OCI-M2 (cell line): ENCODE measurements around the gene ZNF329.
"Not testable (repeated sequence)": the region's sequence is repeated elsewhere in the genome, so short reads cannot be mapped to it uniquely, and the experiment has no call there.

Source experiments
- DNase-seq: peaks from one replicate; lab custom pipeline; 2025; ENCODE audit not compliant: unreplicated experiment; lab: John Stamatoyannopoulos, UW

The ZNF329 gene

DNA sequence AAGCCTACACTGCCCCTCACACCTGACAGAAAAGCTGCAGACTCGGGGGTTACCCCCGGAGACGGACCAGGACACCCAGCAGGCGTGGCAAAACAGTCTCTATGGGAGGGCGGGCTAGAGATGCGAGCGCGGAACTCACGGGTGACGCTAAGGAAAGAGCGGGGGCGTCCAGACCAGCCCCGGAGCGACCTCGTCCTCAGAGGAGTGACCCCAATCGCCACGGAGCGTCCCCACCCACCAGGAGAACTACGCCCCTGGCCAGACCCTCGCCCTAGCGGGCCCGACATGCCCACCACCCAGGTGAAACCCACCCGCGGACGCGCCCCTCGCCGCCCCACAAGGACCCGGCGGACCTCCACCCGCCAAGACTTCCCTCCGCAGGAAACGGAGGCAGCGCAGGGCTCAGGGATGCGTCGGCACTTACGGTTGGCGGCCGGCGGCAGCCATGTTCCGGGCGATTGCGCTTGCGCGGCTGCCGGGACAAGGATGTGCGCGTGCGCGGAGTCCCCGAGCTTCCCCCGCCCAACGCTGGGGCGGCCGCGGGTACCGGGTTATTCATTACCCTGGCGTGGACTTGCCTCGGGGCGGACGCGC lies at the start of gene ZNF329:
ZNF329 (minus strand) TSS at position 462 of the 594 bp plus-strand sequence. CDS start 21,286 bp downstream, outside the sequence.
- DNase-seq: peak; percentile 91

DNA sequence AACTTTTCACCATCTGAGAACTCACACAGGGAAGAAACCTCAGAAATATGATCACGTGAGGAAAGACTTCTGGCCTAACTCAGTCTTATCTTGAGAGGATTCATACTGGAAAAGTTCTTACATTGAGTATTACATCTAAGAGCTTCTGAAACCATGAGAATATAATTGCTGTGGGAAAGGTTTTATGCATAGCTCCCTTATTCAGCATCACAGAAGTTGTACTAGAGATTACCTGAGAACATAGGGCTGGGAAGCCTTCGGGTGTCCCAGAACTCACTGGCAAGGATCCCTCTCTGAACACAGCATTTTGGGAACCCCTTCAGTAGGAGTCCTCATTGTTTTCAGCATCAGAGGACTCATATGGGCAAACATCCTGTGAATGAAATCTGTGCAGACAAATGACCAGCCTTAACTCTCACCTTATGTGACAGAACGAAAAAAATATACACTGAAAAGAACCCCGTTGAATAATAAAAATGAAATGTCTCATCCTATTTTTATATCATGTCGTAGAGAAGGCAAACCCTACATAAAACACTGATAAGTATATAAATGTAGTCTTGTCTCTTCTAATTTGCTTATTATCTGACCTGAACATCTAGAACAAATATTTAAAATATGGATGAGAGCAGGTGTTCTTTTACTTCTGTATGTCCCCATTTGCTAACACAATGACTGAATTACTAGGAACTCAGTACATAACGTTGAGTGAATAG lies 46.5 kb upstream of the ZNF329 start:
- no peak for DNase-seq

DNA sequence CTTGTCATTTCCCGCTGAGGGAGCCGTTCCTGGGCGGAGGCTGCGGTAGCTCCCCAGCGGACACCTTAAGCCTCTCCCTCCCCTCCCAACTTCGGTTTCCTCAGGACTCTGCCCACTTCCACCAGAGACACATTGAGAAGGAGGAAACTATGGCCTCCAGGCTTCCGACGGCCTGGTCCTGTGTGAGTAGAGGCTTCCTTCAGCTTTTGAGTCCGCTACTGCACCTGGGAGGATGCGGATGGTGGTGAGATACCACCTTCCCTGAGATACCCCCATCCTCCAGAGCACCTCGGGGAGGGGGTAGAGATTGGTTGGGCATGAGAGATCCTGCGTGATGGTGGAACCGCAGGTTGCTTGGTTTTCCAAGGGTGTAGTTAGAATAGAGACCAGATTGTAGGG lies 33.2 kb upstream of the ZNF329 start:
- peak; percentile 24 for DNase-seq

DNA sequence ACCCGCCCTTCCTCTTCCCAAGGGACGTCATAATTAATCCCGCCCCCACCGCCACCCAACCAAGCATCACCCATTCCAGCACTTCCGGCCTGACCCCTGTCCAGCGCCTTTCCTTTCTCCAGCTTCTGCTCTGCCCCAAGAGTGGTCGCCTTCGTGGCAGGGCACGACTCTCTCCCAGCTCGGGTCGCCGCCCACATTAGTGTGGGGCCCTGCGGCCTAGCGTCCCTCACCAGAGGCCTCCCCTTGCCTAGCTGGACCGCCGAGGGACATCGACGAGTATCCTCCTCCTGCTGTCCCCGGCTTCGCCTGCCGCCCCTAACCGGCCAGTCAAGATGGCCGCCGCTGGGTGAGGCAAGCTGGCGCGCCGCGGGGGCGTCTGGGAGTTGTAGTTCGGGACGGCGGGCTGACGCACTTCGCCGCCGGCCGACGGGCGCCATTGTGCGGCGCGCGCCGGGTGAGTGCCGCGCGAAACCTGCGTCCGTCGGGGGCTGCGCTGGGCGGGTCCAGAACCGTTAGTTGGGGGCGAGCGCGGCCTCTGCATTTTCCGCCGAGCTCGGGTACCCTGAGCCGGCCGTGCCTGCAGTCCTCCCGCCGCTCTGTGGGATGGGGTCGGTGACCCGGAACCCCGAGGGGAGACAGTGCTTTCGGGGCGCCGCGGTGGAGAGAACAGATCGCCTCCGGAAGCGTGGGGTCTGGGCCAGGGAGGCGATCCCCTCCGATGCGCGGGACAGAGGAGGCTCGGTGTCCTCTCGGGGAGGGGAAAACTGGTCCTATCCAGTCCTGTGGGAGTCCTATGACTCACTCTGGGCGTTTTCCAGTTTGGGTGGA lies 32.6 kb upstream of the ZNF329 start, which contains the start of gene ZNF274:
ZNF274 (plus strand) TSS at position 73 of the 828 bp plus-strand sequence. CDS start 905 bp downstream, outside the sequence.
- DNase-seq: peak; percentile 72

DNA sequence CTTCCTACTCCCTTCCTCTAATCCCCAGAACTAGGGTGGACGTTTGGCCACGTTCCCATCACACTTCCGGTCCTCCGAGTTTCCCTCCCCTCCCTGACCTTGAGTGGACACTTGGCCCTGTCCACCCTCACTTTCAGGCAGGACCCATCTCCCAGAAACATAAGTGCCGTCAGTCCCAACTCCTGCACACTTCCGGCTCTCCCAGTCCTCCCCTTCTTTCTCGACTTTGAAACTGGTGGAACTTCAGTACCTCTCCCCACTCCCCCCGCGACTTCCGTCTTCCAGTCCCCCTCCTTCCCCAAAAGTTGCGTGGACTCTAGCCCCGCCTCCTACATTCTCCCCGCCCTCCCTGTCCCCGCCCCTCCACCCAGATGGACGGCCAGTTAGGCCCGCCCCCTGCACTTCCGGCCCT lies 32.0 kb upstream of the ZNF329 start:
- DNase-seq: peak; percentile 75

DNA sequence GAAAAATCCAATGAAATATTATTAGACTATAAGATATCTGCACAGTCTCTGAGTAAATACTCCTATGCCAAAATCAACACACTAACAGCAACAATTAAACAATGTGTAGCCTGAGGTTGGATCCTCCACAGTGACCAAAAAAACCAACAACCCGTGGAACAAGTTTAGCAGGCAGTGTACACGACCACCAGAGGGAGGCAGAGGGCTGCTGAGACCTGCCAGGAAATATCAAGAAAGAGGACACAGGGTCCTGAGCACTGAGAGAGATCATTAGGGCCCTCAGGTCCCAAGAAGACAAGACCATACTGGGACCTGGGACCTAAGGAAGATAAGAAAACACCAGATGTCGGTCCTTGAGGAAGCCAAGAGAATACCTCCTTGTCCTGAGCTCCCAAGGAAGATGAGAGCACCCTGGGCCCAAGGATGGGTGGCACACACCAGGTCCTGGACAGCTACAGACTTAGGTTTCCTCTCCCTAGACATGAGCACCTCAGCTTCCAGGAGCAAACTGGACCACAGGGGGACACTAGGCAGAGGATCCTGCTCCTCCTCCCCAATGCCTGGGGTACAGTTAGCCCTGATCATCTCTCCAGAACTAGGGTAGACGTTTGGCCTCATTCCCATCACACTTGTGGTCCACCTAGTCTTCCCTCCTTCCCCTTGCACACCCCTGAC lies 31.4 kb upstream of the ZNF329 start:
- DNase-seq: peak; percentile 50

DNA sequence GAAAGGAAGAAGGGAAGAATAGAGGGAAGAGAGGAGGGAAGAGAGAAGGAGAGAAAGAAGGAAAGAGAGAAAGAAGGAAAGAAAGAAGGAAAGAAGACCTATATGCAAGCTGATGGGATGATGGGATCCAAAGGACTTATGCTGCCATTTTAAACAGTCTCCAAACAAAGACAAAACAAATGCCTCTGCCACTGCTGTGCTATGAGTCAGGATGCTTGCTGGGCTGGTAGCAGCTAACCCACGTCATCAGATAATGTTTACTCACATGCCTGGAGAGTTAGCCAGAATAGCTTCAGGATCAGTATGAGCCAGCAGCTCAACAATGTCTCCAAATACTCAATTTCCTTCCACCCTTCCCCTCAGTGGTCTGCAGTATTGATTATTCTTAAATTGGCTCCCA lies 20.3 kb upstream of the ZNF329 start:
- DNase-seq: no peak

DNA sequence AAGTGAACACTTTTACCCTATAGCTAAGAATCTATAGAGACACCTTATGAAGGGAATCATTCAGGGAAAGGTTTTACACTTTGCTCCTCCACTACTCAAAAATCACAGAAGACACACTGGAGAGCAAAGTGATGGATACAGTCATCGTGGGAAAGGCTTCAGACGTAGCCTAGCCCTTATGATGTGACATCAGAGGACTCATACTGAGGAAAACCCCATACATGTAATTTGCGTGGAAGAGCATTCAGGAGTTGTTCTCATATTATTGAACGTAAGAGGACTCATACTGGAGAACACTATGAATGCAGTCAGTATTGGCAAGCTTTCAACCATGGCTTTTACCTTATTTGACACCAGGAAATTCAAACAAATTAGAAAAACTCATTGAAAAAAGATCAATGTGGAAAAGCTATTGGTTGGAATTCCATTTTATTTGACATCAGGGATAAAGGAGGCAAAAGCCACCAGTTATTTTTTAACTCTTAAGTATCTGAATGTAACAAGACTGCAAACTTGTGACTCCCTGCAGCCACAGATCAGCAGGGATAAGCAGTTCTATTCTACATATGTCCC lies 16.2 kb upstream of the ZNF329 start:
- no peak for DNase-seq

DNA sequence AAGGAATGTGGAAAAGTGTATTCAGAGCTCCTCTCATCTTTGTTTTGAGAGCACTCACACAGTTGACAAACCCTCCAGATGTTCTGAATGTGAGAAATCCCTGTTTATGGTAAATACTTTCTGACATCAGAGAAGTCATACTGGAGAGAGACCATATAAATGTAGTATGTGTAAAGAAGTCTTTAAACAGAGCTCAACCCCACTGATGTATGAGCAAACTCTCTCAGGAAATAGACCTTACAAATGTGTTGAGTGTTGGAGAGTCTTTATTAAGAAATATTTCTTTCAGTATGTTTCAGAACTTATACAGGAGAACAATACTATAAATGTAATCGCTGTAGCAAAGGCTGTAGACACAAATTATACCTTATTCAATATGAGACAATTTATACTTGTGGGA lies 15.7 kb upstream of the ZNF329 start:
- no peak for DNase-seq

DNA sequence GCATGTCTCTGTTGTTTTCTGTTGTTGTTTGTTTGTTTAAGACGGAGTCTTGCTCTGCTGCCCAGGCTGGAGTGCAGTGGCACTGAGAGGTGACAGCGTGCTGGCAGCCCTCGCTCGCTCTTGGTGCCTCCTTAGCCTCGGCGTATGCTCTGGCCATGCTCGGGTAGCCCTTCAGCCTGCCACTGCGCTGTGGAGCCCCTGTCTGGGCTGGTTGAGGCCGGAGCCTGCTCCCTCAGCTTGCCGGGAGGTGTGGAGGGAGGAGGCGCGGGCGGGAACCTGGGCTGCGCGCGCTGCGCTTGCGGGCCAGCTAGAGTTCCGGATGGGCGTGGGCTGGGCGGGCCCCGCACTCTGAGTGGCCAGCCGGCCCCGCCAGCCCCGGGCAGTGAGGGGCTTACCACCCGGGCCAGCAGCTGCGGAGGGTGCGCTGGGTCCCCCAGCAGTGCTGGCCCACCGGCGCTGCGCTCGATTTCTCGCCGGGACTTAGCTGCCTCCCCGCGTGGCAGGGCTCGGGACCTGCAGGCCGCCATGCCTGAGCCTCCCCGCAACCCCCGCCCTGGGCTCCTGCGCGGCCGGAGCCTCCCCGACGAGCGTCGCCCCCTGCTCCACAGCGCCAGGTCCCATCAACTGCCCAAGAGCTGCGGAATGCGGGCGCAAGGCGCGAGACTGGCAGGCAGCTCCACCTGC lies 6.6 kb upstream of the ZNF329 start:
- no peak for DNase-seq

DNA sequence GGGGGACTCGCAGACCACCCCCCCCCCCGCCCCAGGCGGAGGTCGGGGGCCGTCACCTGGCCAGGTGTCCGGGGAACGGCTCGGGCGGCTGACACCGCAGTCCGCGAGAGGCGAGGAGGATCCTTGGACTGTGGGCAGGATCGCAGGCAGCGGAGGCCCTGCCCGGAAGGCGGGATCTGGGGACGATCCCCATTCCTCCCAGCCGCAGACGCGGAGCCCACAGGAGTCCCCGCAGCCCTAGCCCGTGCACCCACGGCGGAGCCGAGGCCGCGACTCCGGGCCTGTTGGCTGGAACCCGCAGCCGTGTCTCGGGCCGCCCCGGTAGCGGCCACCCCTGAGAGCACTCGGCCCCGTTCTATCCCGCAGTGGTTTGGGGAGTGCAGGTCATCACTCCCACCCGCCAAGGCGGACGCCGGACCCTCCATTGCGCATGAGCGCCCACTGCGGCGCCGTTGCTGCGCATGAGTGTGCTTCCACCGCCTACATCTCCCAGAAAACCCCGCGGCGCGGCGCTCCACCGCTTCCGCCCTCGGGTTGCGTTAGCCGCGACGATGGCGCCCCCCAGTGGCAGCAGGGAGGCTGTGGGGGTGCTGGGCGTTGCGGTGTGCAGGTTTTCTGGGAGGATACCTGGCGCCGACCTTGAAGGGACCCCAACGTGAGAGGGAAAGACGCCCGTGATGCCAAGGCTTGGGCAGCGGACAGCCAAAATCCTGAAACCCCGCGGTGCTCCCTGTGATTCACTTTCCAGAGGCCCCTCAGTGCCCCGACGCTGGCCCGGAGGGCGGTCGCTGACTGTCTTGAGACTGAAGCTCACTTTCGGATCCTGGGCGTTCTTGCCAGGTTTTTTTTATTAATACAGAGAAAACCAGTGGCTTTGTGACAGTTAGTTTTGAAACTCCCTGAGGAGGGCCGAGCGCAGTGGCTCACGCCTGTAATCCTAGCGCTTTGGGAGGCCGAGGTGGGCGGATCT lies 4.4 kb upstream of the ZNF329 start:
- peak; percentile 70 for DNase-seq

DNA sequence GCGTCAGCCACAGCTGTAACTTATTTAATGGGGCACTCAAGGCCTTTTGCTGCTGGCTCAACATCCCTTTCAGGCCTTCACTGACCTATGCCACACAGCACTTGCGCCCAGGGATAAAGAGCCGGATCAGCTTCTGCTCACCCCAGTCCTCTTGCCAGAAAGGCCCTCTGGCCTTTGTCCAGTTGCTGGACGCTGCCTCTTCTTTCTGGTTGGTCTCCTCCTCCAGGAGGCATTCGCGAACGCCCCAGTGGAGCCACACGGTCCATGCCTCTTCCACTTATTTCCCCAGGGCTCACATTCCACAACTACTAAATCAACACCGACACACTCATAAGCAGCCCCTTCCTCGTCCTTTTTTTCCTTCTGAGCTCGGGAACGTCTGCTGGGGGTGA lies 3.7 kb upstream of the ZNF329 start:
- no peak for DNase-seq

DNA sequence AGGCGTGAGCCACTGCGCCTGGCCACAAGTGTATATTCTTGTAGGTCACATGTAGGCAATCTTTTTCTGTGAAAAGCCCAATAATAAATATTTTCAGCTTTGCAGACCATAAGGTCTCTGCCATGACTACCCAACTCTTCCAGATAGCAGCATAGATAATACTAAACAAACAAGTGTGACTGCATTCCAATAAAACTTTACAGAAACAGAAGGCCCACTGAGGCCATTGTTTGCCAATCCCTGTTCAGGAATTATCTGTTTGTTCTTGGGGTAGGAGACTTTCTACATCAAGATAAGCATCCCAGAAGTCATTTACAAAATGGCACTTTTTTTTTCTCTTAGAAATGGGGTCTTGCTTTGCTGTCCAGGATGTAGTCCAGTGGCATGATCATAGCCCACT lies 2.8 kb upstream of the ZNF329 start:
- DNase-seq: no peak

DNA sequence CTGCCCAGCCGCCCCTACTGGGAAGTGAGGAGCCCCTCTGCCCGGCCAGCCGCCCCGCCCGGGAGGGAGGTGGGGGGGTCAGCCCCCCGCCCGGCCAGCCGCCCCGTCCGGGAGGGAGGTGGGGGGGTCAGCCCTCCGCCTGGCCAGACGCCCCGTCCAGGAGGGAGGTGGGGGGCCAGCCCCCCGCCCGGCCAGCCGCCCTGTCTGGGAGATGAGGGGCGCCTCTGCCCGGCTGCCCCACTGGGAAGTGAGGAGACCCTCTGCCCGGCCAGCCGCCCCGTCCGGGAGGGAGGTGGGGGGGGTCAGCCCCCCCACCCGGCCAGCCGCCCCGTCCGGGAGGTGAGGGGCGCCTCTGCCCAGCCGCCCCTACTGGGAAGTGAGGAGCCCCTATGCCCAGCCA lies 3.1 kb downstream of the ZNF329 start:
- not testable (repeated sequence) for DNase-seq

DNA sequence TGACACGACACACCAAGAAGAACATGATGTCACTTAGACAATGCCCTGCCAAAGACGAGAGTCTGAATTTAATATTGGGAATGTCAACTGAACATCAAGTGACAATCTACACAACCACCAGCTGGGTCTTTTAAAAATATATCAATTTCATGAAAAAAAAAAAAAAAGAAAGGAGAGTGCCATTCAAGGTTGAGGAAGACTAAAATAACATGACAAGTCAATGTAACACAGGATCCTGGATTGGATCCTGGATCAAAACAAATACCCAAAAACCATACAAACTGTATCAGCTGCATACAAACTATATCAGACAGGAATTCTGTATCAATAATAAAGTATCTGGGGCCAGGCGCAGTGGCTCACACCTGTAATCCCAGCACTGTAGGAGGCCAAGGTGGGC lies 4.7 kb downstream of the ZNF329 start:
- DNase-seq: no peak

DNA sequence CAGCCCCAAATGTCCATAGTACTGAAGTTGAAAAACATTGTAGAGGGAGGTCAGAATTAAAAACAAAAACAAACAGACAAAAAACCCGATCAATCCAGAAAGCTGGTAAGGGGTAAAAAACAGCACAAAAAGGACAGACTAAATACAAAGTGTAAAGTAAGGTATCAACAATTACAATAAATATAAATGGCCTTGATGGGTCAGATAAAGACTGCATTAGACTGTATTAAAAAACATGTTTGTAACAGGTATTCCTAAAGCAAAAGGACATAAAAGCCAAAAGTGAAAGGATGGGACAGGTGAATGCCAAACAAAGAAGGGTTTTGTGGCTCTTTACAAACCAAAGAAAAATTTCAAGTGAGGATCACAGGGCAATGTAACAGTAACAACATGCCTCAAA lies 16.3 kb downstream of the ZNF329 start:
- no peak for DNase-seq

DNA sequence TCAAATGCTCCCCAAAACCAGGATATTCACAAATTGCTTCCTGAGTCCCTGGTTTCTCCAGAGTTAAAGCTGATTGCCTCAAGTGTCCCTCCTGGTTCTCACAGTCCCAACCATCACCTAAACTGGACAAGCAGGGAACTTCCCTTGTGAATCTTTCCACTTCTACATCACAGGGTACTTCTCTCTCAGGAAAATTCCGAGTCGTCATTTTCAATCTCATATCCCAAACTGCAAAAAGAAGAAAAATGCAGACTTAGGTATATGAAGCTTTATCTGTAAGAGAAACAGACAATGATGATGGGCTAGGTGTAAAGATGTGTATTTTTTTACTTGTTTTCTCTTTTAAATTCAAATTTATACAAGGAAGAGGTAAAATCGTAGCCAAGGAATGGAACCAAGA lies 21.3 kb downstream of the ZNF329 start:
- DNase-seq: no peak

DNA sequence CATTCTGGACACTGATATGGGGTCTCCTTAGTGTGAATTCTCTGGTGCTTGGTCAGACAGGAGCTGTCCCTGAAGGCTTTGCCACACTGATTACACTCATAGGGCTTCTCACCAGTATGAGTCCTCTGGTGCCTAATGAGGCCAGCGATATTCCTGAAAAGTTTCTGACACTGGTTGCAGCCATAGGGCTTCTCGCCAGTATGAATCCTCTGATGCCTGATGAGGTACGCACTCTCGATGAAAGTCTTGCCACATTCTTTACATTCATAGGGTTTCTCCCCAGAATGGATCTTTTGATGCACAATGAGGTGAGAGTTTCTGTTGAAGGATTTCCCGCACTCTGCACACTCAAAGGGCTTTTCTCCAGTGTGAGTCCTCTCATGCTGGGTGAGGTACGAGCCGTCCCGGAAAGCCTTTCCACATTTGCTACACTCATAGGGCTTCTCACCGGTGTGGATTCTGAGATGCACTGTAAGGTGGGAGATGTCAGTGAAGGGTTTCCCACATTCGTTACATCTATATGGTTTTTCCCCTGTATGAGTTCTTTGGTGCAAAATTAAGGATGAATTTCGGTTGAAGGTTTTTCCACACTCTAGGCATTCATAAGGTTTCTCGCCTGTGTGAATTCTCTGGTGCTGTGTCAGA lies 22.4 kb downstream of the ZNF329 start:
- no peak for DNase-seq

DNA sequence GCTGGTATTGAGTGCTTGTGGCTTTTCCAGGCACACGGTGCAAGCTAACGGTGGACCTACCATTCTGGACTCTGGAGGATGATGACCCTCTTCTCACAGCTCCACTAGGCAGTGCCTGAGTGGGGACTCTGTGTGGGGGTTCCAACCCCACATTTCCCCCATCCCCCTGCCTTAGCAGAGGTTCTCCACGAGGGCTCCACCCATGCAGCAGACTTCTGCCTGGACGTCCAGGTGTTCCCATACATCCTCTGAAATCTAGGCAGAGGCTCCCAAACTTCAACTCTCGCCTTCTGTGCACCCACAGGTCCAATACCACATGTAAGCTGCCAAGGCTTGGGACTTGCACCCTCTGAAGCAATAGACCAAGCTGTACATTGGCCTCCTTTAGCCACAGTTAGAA lies 27.2 kb downstream of the ZNF329 start:
- DNase-seq: no peak
